AG04450 (cell line): ENCODE data around the gene CCR7. TPM values are rescaled to one million over a fixed set of nuclear protein-coding genes. Genes with fewer than 3 reads are reported as not detected.

ENCODE experiments used
- CTCF ChIA-PET: fragments of 300-600, 350-600 bp; formaldehyde crosslinking; extraction: SDS; loops from one replicate; lab custom pipeline; 2022; ENCODE audit warnings: antibody characterized with exemption, inconsistent platforms; lab: Charles Lee
- POLR2A ChIA-PET: fragments of 350-600 bp; formaldehyde crosslinking; extraction: SDS; loops from one replicate; lab custom pipeline; 2021; ENCODE audit warnings: antibody characterized with exemption, inconsistent platforms; lab: Yijun Ruan, JAX
- DNase-seq: peaks from one replicate; pipeline ENCODE4 v3.0.0-alpha.2; 2011; ENCODE audit warnings: low read depth, low spot score
- H3K27ac ChIP-seq: one replicate; pipeline ENCODE4 v1.5.1; 2012; ENCODE audit warnings: low read depth, low read length, control low read depth
- H3K27me3 ChIP-seq: one replicate; pipeline ENCODE4 v1.6.0; 2012; ENCODE audit warnings: low read length; ENCODE audit not compliant: control insufficient read depth, insufficient read depth
- H3K4me3 ChIP-seq: 2 replicates; pipeline ENCODE4 v1.5.1; 2011; ENCODE audit warnings: mild to moderate bottlenecking, low read depth, low read length, control low read depth
- H3K9me3 ChIP-seq: 2 replicates; pipeline ENCODE4 v1.5.1; 2012; ENCODE audit warnings: low read length; ENCODE audit not compliant: control insufficient read depth, insufficient read depth
- CTCF ChIP-seq: IDR thresholded peaks from 2 replicates; pipeline ENCODE4 v1.5.1; 2011; ENCODE audit warnings: low read depth, low read length, control low read depth, inconsistent platforms
- polyA plus RNA-seq: library from polyadenylated mRNA; depleted of rRNA; stranded (reverse); fragments of >200 nt; gene quantifications from 2 replicates; pipeline ENCODE4 v1.2.3, GENCODE V29; 2011

Gene CCR7
- polyA plus RNA-seq, 1 experiment: 0.22 TPM

GRCh38 chr17:40515491-40516041 lies 49.7 kb downstream of the CCR7 start:
- Histone ChIP-seq H3K9me3 (no peaks in the 10 kb centered on the region; the same call in 1 of the 2 replicates), H3K27me3 (no peaks in the 10 kb centered on the region), H3K4me3 (no peak overlapping the region), H3K27ac (no peak overlapping the region)
- POLR2A ChIA-PET: no interaction called here
- CTCF ChIA-PET: no interaction called here
- no peak for DNase-seq
- TF ChIP-seq CTCF: no peak

GRCh38 chr17:40515011-40515410 lies 50.3 kb downstream of the CCR7 start:
- DNase-seq: no peak
- CTCF ChIA-PET: no interaction called here
- Histone ChIP-seq H3K4me3 (no peak overlapping the region), H3K27ac (no peak overlapping the region), H3K27me3 (no peaks in the 10 kb centered on the region), H3K9me3 (no peaks in the 10 kb centered on the region; the same call in 1 of the 2 replicates)
- TF ChIP-seq CTCF: no peak
- POLR2A ChIA-PET: no interaction called here

- H3K9me3 ChIP-seq: no peaks in the 10 kb centered on the region; the same call in 1 of the 2 replicates
- no peaks in the 10 kb centered on the region for H3K27me3 ChIP-seq
- no peak overlapping the region for H3K27ac ChIP-seq
- ChIA-PET CTCF (interaction anchor here (0.6 kb wide), 1 partner anchor 38 kb away, joined by 3 read pairs; no protein-coding TSS in a partner anchor), POLR2A (interaction anchor here (0.5 kb wide), 1 partner anchor 38 kb away, joined by 3 read pairs; no protein-coding TSS in a partner anchor)
- H3K4me3 ChIP-seq: no peak overlapping the region
- DNase-seq: no peak
- TF ChIP-seq CTCF: no peak
These were observed 51.0 kb downstream of the CCR7 start for GRCh38 chr17:40514013-40514875.

- no peak for TF ChIP-seq CTCF
- POLR2A ChIA-PET: interaction anchor here (0.6 to 1.5 kb wide), 4 partner anchors 24 to 43 kb away, joined by 3 to 7 read pairs (median 4); no protein-coding TSS in a partner anchor
- CTCF ChIA-PET: interaction anchor here (1.3 to 2.3 kb wide), 2 partner anchors 10 to 22 kb away, joined by 3 to 6 read pairs; partner anchors contain the start of gene TNS4
- Histone ChIP-seq H3K4me3 (no peak overlapping the region), H3K27ac (no peak overlapping the region), H3K27me3 (no peaks in the 10 kb centered on the region), H3K9me3 (no peaks in the 10 kb centered on the region; the same call in 1 of the 2 replicates)
- DNase-seq: no peak
These were observed 53.5 kb downstream of the CCR7 start for GRCh38 chr17:40511667-40512220.
